GM12878 (cell line): ENCODE data around the gene ACOT4.
"Not testable (repeated sequence)": the region's sequence is repeated elsewhere in the genome, so short reads cannot be mapped to it uniquely, and the experiment has no call there.

ENCODE experiments used
- EED ChIP-seq: sonication (generic); IDR thresholded peaks from 2 replicates; pipeline ENCODE4 v1.6.1; 2016; ENCODE audit warnings: antibody characterized with exemption, low read depth
- GATAD2B ChIP-seq: fragments of 450-650 bp; conservative IDR thresholded peaks from 2 replicates; pipeline ENCODE4 v1.6.1; 2017; ENCODE audit warnings: low read depth, mild to moderate bottlenecking, moderate library complexity
- RAD21 ChIP-seq: IDR thresholded peaks from 2 replicates; pipeline ENCODE4 v1.6.1; 2011; ENCODE audit warnings: mild to moderate bottlenecking, low read depth, low read length, moderate library complexity; ENCODE audit not compliant: insufficient read depth
- SIN3A ChIP-seq: IDR thresholded peaks from 2 replicates; pipeline ENCODE4 v1.6.1; 2012; ENCODE audit warnings: low read depth, low read length, improper control_type of control experiment
- TCF7 ChIP-seq: IDR thresholded peaks from 2 replicates; pipeline ENCODE4 v1.6.1; 2014; ENCODE audit warnings: antibody characterized with exemption, borderline replicate concordance
- YY1 ChIP-seq: IDR thresholded peaks from 2 replicates; pipeline ENCODE4 v1.6.1; 2011; ENCODE audit warnings: low read depth, mild to moderate bottlenecking, low read length
- TF ChIP-seq, protein P1 (sequence below): fragments of 450-650 bp; IDR thresholded peaks from 2 replicates; pipeline ENCODE4 v1.6.1; 2014; ENCODE audit warnings: mild to moderate bottlenecking

GRCh38 chr14:73562256-73562655 lies 29.4 kb upstream of the ACOT4 start:
- not testable (repeated sequence) for TF ChIP-seq RAD21, TCF7, GATAD2B, EED, YY1, SIN3A
- TF ChIP-seq, protein P1, sequence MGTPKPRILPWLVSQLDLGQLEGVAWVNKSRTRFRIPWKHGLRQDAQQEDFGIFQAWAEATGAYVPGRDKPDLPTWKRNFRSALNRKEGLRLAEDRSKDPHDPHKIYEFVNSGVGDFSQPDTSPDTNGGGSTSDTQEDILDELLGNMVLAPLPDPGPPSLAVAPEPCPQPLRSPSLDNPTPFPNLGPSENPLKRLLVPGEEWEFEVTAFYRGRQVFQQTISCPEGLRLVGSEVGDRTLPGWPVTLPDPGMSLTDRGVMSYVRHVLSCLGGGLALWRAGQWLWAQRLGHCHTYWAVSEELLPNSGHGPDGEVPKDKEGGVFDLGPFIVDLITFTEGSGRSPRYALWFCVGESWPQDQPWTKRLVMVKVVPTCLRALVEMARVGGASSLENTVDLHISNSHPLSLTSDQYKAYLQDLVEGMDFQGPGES: not testable (repeated sequence)
